Measurements from ENCODE around the gene DPM1.

The DPM1 gene

GRCh38 chr20:50895111-50895830, 63.1 kb downstream of the DPM1 start:
- DNase-seq (ENCODE audit: low spot score): no peak

- no peak for DNase-seq (ENCODE audit: low spot score)
Observed at GRCh38 chr20:50893620-50894019, 64.7 kb downstream of the DPM1 start.

- no peak for DNase-seq (ENCODE audit: low spot score)
Observed at GRCh38 chr20:50892394-50892793, 65.9 kb downstream of the DPM1 start.

- no peak for DNase-seq (ENCODE audit: low spot score)
Observed at GRCh38 chr20:50891138-50891537, 67.2 kb downstream of the DPM1 start.

- DNase-seq (ENCODE audit: low spot score): no peak
Observed at GRCh38 chr20:50887576-50887975, 70.8 kb downstream of the DPM1 start.

- no peak for DNase-seq (ENCODE audit: low spot score)
Observed at GRCh38 chr20:50886184-50886790, 72.0 kb downstream of the DPM1 start.

- DNase-seq (ENCODE audit: low spot score): no peak
Observed at GRCh38 chr20:50885781-50886180, 72.6 kb downstream of the DPM1 start.

- DNase-seq (ENCODE audit: low spot score): no peak
Observed at GRCh38 chr20:50885068-50885467, 73.3 kb downstream of the DPM1 start.

Measured in AG20443 (cell line).